GF-D8 (cell line): ENCODE results near the gene RER1.
A peak's percentile ranks its signal among the peaks of the same experiment; 100 is the strongest.

Experiments used
- DNase-seq: peaks from one replicate; lab custom pipeline; 2025; lab: John Stamatoyannopoulos, UW

The RER1 gene

DNA sequence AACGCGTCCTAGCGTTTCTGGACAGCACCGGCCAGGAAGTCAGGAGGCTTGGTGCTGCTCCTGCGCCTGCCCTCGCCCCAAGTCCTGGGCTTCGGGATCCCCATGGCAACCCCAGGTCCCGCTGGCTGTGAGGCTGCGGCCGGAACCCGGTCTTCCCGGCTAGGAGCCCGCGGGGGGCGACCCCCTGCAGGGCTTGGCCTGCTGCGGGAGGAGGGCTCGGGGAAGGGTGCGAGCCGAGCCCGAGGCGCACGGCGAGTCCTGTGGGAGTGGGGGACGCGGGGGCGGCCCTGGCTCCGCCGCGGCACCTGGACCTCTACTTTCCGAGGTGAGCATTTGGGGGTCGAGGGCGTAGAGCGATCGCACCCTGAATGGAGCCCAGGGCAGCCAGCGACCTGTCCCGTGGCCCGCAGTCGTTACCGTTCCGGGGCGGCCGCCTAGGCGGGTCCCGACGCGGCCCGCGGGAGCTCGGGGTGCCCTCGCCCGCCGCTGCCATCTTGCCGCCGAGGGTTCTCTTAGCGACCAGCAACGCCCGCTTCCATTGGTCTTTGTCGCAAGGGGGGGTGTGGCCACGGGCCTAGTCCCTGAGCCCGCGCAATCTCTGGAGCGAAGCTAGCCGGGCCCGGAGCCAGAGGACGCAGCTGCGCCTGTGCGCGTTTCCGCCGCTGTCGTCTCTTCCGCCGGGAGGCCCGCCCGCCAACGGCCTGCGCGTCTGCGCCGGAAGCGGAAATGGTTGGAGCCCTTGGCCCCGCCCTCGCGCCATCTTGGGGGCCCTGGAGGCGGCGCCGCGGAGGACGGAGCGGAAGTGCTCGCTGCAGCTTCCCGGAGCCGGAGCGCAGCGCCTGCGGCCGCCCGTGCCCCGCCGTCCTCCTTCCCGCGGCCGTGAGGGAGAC, at the start of gene RER1, which contains the start of gene MORN1:
Gene RER1, plus strand, starts transcription at position 801 of the 890 bp plus-strand sequence. CDS start 3,950 bp downstream, outside the sequence.
Gene MORN1, minus strand, starts transcription at position 514 of the 890 bp plus-strand sequence. Its CDS starts 21 bp downstream, at position 493.
- DNase-seq = peak; percentile 94

- DNase-seq = no peak
Observed at GRCh38 chr1:2342384-2343022, 49.1 kb upstream of the RER1 start.

DNA sequence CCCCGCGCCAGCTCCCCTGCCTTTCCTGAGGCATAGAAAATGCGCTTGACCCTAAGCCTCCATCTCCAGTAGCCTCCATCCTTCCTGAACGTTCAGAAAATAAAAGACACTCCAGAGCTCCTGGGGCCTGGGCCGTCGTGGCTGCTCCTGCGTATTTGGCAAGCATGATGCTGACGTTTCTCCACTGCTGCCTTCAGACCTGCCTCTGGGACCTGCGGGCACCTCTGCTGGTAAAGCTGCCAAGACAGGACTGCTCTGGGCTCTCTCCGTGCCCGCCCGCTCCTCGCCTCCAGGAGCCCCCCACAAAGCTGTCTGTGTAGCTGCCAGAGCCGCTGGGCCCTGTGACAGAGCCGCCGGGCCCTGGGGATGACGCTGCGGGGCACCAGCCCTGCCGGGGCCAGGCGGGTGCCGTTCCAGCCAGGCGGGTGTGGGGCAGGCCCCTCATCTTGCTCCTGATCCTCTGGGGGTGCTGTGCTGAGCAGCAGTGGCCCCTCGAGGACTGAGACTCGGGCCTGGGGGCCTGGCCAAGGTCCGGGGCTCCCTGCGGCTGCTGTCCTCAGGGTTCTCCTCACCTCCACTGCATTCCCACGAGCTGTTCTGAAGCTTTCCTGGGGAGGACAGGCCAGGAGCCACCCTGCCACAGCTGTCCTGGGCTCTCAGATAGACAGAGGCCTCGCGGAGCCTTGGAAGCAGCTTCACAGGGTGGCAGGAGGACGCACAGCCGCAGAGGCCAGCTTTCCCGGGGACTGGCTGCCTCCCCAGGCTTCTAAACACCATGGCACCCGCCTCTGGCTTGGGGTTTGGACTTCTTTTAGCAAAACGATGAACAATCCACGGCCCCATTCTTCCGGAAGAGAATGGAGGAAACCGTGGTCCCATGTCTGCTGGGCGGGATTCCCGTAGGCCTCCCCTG, 48.4 kb upstream of the RER1 start:
- no peak for DNase-seq

GRCh38 chr1:2344121-2344681, 47.4 kb upstream of the RER1 start:
- no peak for DNase-seq

DNA sequence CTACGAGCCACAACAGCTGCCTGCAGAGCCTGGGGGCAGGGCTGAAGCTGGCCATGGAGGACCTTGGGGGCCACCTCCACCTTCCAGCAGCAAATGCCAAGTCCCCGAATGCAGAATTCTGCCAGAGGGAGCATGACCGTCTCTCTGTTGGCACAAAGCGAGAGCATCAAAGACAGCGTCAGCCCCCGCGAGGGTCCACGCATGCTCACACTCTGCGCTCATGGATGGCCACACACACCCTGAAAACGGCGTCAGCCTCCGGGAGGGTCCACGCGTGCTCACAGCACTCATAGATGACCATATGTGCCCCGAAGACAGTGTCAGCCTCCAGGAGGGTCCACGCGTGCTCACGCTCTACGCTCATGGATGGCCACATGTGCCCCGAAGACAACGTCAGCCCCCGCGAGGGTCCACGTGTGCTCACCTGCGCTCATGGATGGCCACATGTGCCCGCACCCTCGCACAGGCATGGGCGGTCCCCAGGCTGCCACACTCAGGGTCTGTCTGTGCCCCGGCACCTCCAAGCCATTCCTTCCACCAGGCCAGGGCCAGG, 46.8 kb upstream of the RER1 start:
- DNase-seq = no peak

GRCh38 chr1:2345297-2346075, 46.2 kb upstream of the RER1 start:
- DNase-seq = no peak

DNA sequence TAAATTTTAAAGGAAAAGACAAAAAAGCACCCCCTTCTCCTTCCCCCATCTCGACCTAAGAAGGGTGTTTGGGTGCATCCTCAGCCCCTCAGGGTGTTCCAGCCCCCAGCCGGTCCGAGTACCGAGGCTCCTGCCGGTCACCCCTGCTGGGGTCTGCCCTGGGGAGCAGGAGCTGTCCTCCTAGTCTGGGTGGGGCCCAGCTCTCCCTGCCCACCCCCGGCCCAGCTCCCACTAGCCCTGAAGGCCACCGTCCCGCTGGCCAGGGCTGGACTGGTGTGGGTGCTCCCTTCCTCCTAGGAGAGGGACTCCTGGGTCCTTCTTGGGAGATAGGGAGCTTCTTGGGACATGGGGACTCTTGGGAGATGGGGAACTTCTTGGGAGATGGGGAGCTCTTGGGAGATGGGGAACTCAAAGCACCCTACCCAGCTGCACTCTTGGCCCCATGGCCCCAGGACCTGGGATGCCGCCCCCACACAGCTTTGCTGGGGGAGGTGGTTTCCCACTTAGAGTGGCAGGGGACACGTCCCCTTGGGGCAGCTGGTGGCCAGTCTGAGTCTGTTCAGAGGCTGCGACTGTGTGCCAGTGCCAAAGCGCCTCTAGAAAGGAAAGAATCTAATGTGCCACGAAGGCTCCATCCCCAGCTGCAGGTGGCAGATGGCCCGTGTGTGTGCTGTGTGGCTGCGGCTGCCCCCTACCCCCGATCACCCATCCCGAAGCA, 44.8 kb upstream of the RER1 start:
- no peak for DNase-seq

GRCh38 chr1:2347409-2347785, 44.2 kb upstream of the RER1 start:
- DNase-seq = no peak

- no peak for DNase-seq
Observed at GRCh38 chr1:2347896-2348295, 43.7 kb upstream of the RER1 start.

- DNase-seq = no peak
Observed at GRCh38 chr1:2348346-2349325, 43.0 kb upstream of the RER1 start.

DNA sequence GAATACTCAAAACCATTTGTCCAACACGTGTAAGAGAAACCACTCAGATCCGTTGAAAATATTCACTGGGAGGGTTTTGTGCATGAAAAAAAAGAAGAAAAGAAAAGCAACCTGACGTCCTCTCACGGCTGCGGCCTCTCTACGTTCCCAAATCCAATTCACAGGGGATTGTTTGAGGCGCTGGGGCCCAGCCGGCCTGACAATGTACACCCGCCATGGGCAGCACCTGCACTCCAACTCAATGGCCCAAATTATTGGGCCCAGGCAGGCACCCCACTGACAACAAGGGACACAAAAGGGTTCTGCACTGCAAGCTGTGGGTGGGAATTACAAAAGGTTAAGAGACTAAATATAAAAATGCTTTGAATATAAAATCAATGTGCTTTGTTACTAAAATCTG, 41.8 kb upstream of the RER1 start:
- DNase-seq = no peak

GRCh38 chr1:2350501-2350900, 41.1 kb upstream of the RER1 start:
- no peak for DNase-seq

- DNase-seq = no peak
Observed at GRCh38 chr1:2350911-2351655, 40.6 kb upstream of the RER1 start.

DNA sequence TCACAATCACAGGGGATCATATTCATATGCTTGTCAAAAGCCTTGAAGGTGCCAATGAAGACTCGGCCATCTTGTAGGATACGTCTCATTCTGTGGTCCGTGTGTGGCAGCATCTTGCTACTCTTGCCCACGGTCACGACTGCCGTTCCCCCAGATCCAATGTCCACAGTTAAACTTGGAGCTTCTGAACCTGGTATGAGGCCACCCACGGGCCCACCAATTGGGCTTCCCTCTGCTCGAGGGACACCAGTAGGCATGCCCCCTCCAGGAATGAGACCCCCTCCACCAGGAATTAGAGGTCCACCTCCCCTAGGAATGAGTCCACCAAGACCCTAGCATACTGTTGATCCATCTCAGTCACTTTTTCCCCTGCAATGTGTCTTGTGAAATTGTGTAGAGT, 39.9 kb upstream of the RER1 start:
- DNase-seq = no peak

GRCh38 chr1:2352341-2352896, 39.2 kb upstream of the RER1 start:
- DNase-seq = no peak

DNA sequence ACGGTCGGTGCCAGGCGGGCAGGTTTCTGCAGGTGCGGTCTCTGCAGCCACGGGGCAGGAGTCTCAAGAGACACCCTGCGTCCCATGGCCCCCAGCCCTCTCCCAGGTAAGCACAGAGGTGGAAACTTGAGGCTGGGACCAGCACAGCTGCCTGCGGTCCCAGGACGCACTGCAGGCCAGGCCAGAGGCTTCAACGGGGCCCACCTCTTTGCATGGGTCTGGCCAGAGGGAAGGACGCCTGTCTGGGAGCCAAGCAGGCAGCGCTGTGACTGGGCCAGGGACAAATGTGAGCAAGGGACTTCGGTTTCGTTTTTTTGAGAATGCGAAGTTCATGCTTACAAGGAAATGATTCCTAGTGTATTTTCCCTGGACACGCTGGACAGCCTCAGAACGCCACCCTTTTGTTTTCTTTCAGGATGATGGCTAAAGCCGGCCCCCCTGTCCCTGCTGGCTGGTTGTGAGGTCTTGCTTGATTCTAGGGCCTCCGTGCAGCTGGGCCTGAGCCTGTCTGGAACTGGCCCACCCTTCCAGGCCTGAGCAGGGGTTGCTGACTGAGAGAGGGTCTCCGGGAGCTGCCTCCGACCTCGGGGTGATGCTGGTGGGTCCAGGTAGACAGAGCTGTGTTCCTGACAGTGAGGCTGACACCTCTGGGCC, 38.6 kb upstream of the RER1 start:
- no peak for DNase-seq
